ENCODE results near the gene UST.

GRCh38 chr6:148885136-148885865 is 138.5 kb downstream of the UST start:
- TF ChIP-seq CTCF (conservative IDR thresholded peaks at IDR 0.05 in 1 of 2, IDR thresholded peaks at IDR 0.05 in 1 of 2; ENCODE audit: extremely low read depth in 1 of 2, insufficient read depth in 1 of 2, low read depth in 1 of 2, low read length in 2 of 2) (no peak), EZH2 (IDR thresholded peaks at IDR 0.05; ENCODE audit: borderline replicate concordance, low read length) (no peak)

Data from mammary epithelial cell (primary cell).